Endothelial cell of umbilical vein (primary cell): ENCODE data around the gene EML4. TPM values are rescaled to one million over a fixed set of nuclear protein-coding genes. Genes with fewer than 3 reads are reported as not detected.

Experiments
- BruUV-seq: library from RNA; stranded (reverse); fragments of 400-500 nt; replicated peaks from 2 replicates; lab custom pipeline; 2021; lab: Mats Ljungman, UMichigan
- CTCF ChIA-PET: fragments of 300-600, 350-600 bp; sonication (Branson Sonifier 250); formaldehyde crosslinking; loops from one replicate; lab custom pipeline; 2021; ENCODE audit warnings: antibody characterized with exemption, inconsistent platforms; lab: Charles Lee
- POLR2A ChIA-PET: fragments of 300-600, 350-600 bp; sonication (Branson Sonifier 250); formaldehyde crosslinking; loops from one replicate; lab custom pipeline; 2021; ENCODE audit warnings: antibody characterized with exemption, inconsistent platforms; lab: Charles Lee
- DNase-seq: peaks from one replicate; pipeline ENCODE4 v3.0.0-alpha.2; 2011; ENCODE audit warnings: low read depth, low spot score
- FAIRE-seq: peaks from 2 replicates; lab custom pipeline; 2011; peaks lifted over from hg19 to GRCh38; lab: Jason Lieb, UNC
- H2AFZ ChIP-seq: 2 replicates; pipeline ENCODE4 v1.6.0; 2012; ENCODE audit warnings: low read depth, low read length, control low read depth, inconsistent platforms
- H3K27ac ChIP-seq: 2 replicates; pipeline ENCODE4 v1.5.1; 2011; ENCODE audit warnings: low read depth, mild to moderate bottlenecking, control low read depth, low read length, moderate library complexity; ENCODE audit not compliant: insufficient read depth
- H3K27me3 ChIP-seq, 2 experiments: 2 replicates each; pipeline versions ENCODE4 v1.6.0 to v1.6.1; 2011; ENCODE audit warnings: low read length in 2 of 2, mixed read lengths in 1 of 2; ENCODE audit not compliant: control insufficient read depth in 2 of 2, insufficient read depth in 2 of 2
- H3K36me3 ChIP-seq, 2 experiments: 2 replicates in 1 of 2; 3 replicates in 1 of 2; pipeline ENCODE4 v1.5.1; 2011; ENCODE audit warnings: low read length in 2 of 2, mild to moderate bottlenecking in 1 of 2, moderate library complexity in 1 of 2; ENCODE audit not compliant: control insufficient read depth in 2 of 2, insufficient read depth in 2 of 2; ENCODE audit errors: extremely low read depth in 1 of 2
- H3K4me1 ChIP-seq: 3 replicates; pipeline ENCODE4 v1.5.1; 2011; ENCODE audit warnings: mild to moderate bottlenecking, low read length; ENCODE audit not compliant: control insufficient read depth, insufficient read depth; ENCODE audit errors: extremely low read depth
- H3K4me2 ChIP-seq: 2 replicates; pipeline ENCODE4 v1.6.1; 2011; ENCODE audit warnings: low read length, control low read depth, mixed read lengths; ENCODE audit not compliant: insufficient read depth
- H3K4me3 ChIP-seq, 3 experiments: fragments of 200-600 bp in 1 of 3; sonication (generic), shearing (Covaris generic) in 1 of 3; replicated peaks in 1 of 3; 2 replicates each; pipeline ENCODE4 v1.5.1; 2011 to 2016; ENCODE audit warnings: control low read depth in 3 of 3, low read length in 3 of 3, mild to moderate bottlenecking in 2 of 3, inconsistent platforms in 1 of 3, low read depth in 1 of 3, moderate library complexity in 1 of 3; ENCODE audit not compliant: insufficient read depth in 1 of 3
- H3K79me2 ChIP-seq: 2 replicates; pipeline ENCODE4 v1.6.0; 2012; ENCODE audit warnings: low read length, inconsistent platforms; ENCODE audit not compliant: control insufficient read depth, insufficient read depth
- H3K9ac ChIP-seq: replicated peaks from 2 replicates; pipeline ENCODE3; 2011; ENCODE audit warnings: low read length, control low read depth; ENCODE audit not compliant: insufficient read depth; ENCODE audit errors: extremely low read depth
- H3K9me1 ChIP-seq: replicated peaks from 3 replicates; pipeline ENCODE4 v1.6.0; 2011; ENCODE audit warnings: mild to moderate bottlenecking, low read length; ENCODE audit not compliant: control insufficient read depth, insufficient read depth; ENCODE audit errors: extremely low read depth
- H3K9me3 ChIP-seq: replicated peaks from 2 replicates; pipeline ENCODE4 v1.5.1; 2012; ENCODE audit warnings: low read length, inconsistent platforms; ENCODE audit not compliant: control insufficient read depth, insufficient read depth
- H4K20me1 ChIP-seq: replicated peaks from 2 replicates; pipeline ENCODE3; 2011; ENCODE audit warnings: mild to moderate bottlenecking, low read length; ENCODE audit not compliant: control insufficient read depth, insufficient read depth; ENCODE audit errors: extremely low read depth
- CTCF ChIP-seq, 2 donors: IDR thresholded peaks; 1 replicate in 1 of 2; 2 replicates in 1 of 2; pipeline ENCODE4 v1.5.1; 2011; ENCODE audit warnings: low read length in 2 of 2, mild to moderate bottlenecking in 2 of 2, moderate library complexity in 2 of 2, control low read depth in 1 of 2, inconsistent platforms in 1 of 2, low read depth in 1 of 2; ENCODE audit not compliant: insufficient read depth in 1 of 2; ENCODE audit errors: extremely low read depth in 1 of 2
- GATA2 ChIP-seq: IDR thresholded peaks from 2 replicates; pipeline ENCODE4 v1.7.0; 2011; ENCODE audit warnings: low read depth, mild to moderate bottlenecking, moderate library complexity, mixed read lengths, low read length; ENCODE audit not compliant: insufficient read length, insufficient read depth
- MYC ChIP-seq: IDR thresholded peaks from one replicate; pipeline ENCODE4 v1.6.1; 2011; ENCODE audit warnings: mild to moderate bottlenecking, low read depth, low read length
- POLR2A ChIP-seq: IDR thresholded peaks from 2 replicates; pipeline ENCODE4 v1.6.1; 2012; ENCODE audit warnings: low read depth, mild to moderate bottlenecking, control low read depth, low read length
- dilution Hi-C: fragments of 300-500 bp; cut with MboI; formaldehyde crosslinking; loops from one replicate; pipeline ENCODE4 v1.15.0; 2019; ENCODE audit warnings: low sequenced_read_pairs; ENCODE audit not compliant: extremely low pct_ligation_motif_present
- intact Hi-C: fragments of 100-400 bp; cut with micrococcal nuclease; formaldehyde crosslinking; loops from one replicate; pipeline ENCODE4 v1.10.0; 2022
- polyA plus RNA-seq, 4 experiments: library from polyadenylated mRNA; depleted of rRNA in 3 of 4; stranded (reverse) in 3 of 4; unstranded in 1 of 4; fragments of >200 nt; gene quantifications; 2 replicates each; pipeline versions ENCODE4 v1.2.1 to v1.2.3, GENCODE V29; 2011 to 2012; ENCODE audit warnings: missing spikeins in 1 of 4
- total RNA-seq: library from RNA; stranded (reverse); gene quantifications from 2 replicates; pipeline ENCODE4 v1.2.3, GENCODE V29; 2021

The EML4 gene
- total and polyA plus RNA-seq, 2 donors (not counting 3 experiments of a cell fraction or from before 2014, with no cell fraction given) = 13.3 to 32.0 TPM

GRCh38 chr2:42150159-42150558 lies 19.0 kb upstream of the EML4 start:
- no peaks in the 10 kb centered on the region for H4K20me1 ChIP-seq
- BruUV-seq = no TSS peak
- no peak overlapping the region for H3K4me3 ChIP-seq
- no peaks in the 10 kb centered on the region for H3K79me2 ChIP-seq
- no peak for FAIRE-seq
- H3K36me3 ChIP-seq = no peaks in the 10 kb centered on the region
- no peak overlapping the region for H3K27ac ChIP-seq
- no peak overlapping the region for H3K9ac ChIP-seq
- ChIA-PET CTCF (interaction anchor here (0.6 to 1.9 kb wide), 6 partner anchors 8 to 181 kb away, joined by 3 to 7 read pairs (median 3); no protein-coding TSS in a partner anchor), POLR2A (no interaction called here)
- no peak overlapping the region for H3K4me2 ChIP-seq
- no peak overlapping the region for H2AFZ ChIP-seq
- no peaks in the 10 kb centered on the region for H3K9me1 ChIP-seq
- H3K27me3 ChIP-seq = peaks cover 0 to 3% of the 10 kb centered on the region in 2 experiments
- TF ChIP-seq CTCF (IDR thresholded peaks at IDR 0.05; ENCODE audit: extremely low read depth in 1 of 2, insufficient read depth in 1 of 2, low read depth in 1 of 2, low read length in 2 of 2) = no peak
- TF ChIP-seq MYC = no peak
- TF ChIP-seq GATA2 = no peak
- TF ChIP-seq POLR2A = no peak
- intact Hi-C loops = no loop called here
- dilution Hi-C loops = no loop called here
- no peaks in the 10 kb centered on the region for H3K4me1 ChIP-seq
- DNase-seq = no peak
- no peaks in the 10 kb centered on the region for H3K9me3 ChIP-seq

GRCh38 chr2:42153944-42154581 lies 15.1 kb upstream of the EML4 start:
- Histone ChIP-seq H3K27ac (no peak overlapping the region), H3K4me1 (no peaks in the 10 kb centered on the region), H3K79me2 (no peaks in the 10 kb centered on the region), H4K20me1 (no peaks in the 10 kb centered on the region), H3K4me2 (no peak overlapping the region), H3K9ac (no peak overlapping the region), H3K9me3 (no peaks in the 10 kb centered on the region), H3K9me1 (no peaks in the 10 kb centered on the region), H3K36me3 (no peaks in the 10 kb centered on the region), H2AFZ (no peak overlapping the region), H3K4me3 (no peak overlapping the region), H3K27me3 (peaks cover 0 to 1% of the 10 kb centered on the region in 2 experiments)
- no TSS peak for BruUV-seq
- FAIRE-seq (no peak), DNase-seq (no peak)
- POLR2A ChIA-PET = no interaction called here
- CTCF ChIA-PET = no interaction called here
- no peak for TF ChIP-seq POLR2A
- intact Hi-C loops = no loop called here
- dilution Hi-C loops = no loop called here
